Sigmoid colon (tissue), 7 donors: ENCODE data around the gene SATB2. TPM values are rescaled to one million over a fixed set of nuclear protein-coding genes. Genes with fewer than 3 reads are reported as not detected.

Source experiments
- DNase-seq: peaks from one replicate; pipeline ENCODE4 v3.0.0-alpha.2; 2019
- H3K27ac ChIP-seq, 4 donors: fragments of 200-600 bp; sonication (generic); one replicate each; pipeline ENCODE4 v1.5.1; 2016 to 2019; ENCODE audit warnings: mild to moderate bottlenecking in 1 of 4
- H3K27me3 ChIP-seq, 3 donors: fragments of 200-600 bp; sonication (generic); one replicate each; pipeline ENCODE4 v1.5.1; 2019; ENCODE audit warnings: mild to moderate bottlenecking in 1 of 3
- H3K36me3 ChIP-seq, 4 donors: fragments of 200-600 bp; sonication (generic); one replicate each; pipeline ENCODE4 v1.5.1; 2016 to 2019
- H3K4me1 ChIP-seq, 4 donors: fragments of 200-600 bp; sonication (generic); one replicate each; pipeline ENCODE4 v1.5.1; 2017 to 2019
- H3K4me3 ChIP-seq, 4 donors: fragments of 200-600 bp; sonication (generic); one replicate each; pipeline ENCODE4 v1.5.1; 2017 to 2019; ENCODE audit warnings: mild to moderate bottlenecking in 2 of 4, moderate library complexity in 1 of 4
- H3K9me3 ChIP-seq, 4 donors: fragments of 200-600 bp in 3 of 4; sonication (generic) in 3 of 4; one replicate each; pipeline versions ENCODE4 v1.5.1 to v1.6.1; 2013 to 2019
- EP300 ChIP-seq, 4 donors: sonication (generic); formaldehyde crosslinking; IDR thresholded peaks; one replicate each; pipeline ENCODE4 v1.6.1; 2017; ENCODE audit warnings: antibody characterized with exemption in 4 of 4
- POLR2A ChIP-seq, 2 donors: fragments of 450-650 bp; IDR thresholded peaks; one replicate each; pipeline ENCODE4 v1.6.1; 2016; ENCODE audit warnings: antibody characterized with exemption in 2 of 2, mild to moderate bottlenecking in 2 of 2, moderate library complexity in 2 of 2
- POLR2AphosphoS5 ChIP-seq, 4 donors: sonication (generic); formaldehyde crosslinking; IDR thresholded peaks; one replicate each; pipeline ENCODE4 v1.6.1; 2017; ENCODE audit warnings: antibody characterized with exemption in 4 of 4
- WGBS, 2 donors: extraction: QIAGEN DNeasy Blood & Tissue Kit; methylation state at CpG; one replicate each; pipeline ENCODE4 v1.1.7; 2013; 5-methylcytosine and 5-hydroxymethylcytosine counted together
- intact Hi-C: fragments of 100-400 bp; cut with DNase I; formaldehyde crosslinking; loops from one replicate; pipeline ENCODE4 v1.15.1; 2023
- polyA plus RNA-seq, 3 donors: library from polyadenylated mRNA; stranded (reverse); fragments of 200-250 nt; gene quantifications; one replicate each; pipeline ENCODE4 v1.2.3, GENCODE V29; 2013
- total RNA-seq, 4 donors: library from RNA; depleted of rRNA; stranded (reverse); fragments of >200 nt; gene quantifications; one replicate each; pipeline ENCODE4 v1.1.0, GENCODE V29; 2016
- TF ChIP-seq, protein P1 (sequence below), 4 experiments: fragments of 450-650 bp in 3 of 4; fragments of 200-600 bp in 1 of 4; IDR thresholded peaks; one replicate each; pipeline ENCODE4 v1.5.1; 2016 to 2019; ENCODE audit warnings: antibody characterized with exemption in 4 of 4, mild to moderate bottlenecking in 3 of 4, moderate library complexity in 2 of 4
- donor health status: healthy with polysubstance abuse.
- donor health status: Bipolar disorder and iron deficiency.
- donor health status: healthy.

Gene SATB2
- total and polyA plus RNA-seq, 7 donors: 0.95 to 43.7 (median 5.8) TPM

DNA sequence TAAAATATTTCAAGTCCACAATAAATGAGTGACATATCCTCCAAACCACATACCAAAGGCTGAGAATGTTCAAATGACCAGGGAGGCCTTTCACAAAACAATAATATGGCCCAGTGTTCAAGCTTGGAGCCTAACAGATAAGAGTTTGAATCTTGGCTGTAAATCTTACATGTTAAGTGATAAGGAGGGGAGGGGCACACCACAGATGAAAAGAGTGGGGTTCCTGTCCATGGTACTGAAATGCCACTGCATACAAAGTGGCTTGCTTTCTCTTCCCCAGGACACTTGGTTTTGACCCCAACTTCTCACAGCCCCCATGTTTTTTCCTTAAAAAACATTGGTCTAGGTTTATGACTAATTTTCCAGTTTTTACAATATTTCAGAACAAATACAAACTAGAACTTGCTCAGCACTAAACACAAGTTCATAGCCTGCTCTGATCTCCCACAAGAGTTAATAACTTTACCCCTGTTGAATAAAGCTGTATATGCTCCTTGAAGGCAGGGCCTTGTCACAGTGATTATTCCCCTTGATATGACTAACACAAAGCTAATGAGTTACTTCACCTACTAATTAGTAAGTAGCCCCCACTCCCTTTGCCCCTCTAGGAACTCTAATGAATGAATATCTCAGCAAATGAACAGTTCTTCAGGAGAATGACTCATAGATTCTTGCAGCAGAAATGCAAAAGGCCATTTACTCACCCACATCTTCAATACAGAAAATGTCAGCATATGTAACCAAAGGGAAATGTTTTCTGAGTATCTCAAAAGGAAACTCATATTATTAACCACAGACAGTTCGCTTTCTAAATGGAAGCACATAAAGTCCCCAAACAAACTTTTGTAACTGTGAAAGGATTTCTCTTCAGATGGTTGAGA is 142.2 kb downstream of the SATB2 start:
- Histone ChIP-seq H3K27ac (no peak overlapping the region), H3K36me3 (no peaks in the 10 kb centered on the region), H3K4me1 (no peaks in the 10 kb centered on the region), H3K27me3 (no peaks in the 10 kb centered on the region), H3K9me3 (no peaks in the 10 kb centered on the region), H3K4me3 (no peak overlapping the region)
- intact Hi-C loops: no loop called here
- 83 to 95% methylated on average over 1 of the region's 1 CpG for WGBS, 2 donors
- DNase-seq: no peak
- no peak for TF ChIP-seq POLR2AphosphoS5 (IDR thresholded peaks at IDR 0.05)
- TF ChIP-seq POLR2A (IDR thresholded peaks at IDR 0.05): no peak
- TF ChIP-seq, protein P1, sequence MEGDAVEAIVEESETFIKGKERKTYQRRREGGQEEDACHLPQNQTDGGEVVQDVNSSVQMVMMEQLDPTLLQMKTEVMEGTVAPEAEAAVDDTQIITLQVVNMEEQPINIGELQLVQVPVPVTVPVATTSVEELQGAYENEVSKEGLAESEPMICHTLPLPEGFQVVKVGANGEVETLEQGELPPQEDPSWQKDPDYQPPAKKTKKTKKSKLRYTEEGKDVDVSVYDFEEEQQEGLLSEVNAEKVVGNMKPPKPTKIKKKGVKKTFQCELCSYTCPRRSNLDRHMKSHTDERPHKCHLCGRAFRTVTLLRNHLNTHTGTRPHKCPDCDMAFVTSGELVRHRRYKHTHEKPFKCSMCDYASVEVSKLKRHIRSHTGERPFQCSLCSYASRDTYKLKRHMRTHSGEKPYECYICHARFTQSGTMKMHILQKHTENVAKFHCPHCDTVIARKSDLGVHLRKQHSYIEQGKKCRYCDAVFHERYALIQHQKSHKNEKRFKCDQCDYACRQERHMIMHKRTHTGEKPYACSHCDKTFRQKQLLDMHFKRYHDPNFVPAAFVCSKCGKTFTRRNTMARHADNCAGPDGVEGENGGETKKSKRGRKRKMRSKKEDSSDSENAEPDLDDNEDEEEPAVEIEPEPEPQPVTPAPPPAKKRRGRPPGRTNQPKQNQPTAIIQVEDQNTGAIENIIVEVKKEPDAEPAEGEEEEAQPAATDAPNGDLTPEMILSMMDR (IDR thresholded peaks at IDR 0.05): no peak
- no peak for TF ChIP-seq EP300 (IDR thresholded peaks at IDR 0.05)

DNA sequence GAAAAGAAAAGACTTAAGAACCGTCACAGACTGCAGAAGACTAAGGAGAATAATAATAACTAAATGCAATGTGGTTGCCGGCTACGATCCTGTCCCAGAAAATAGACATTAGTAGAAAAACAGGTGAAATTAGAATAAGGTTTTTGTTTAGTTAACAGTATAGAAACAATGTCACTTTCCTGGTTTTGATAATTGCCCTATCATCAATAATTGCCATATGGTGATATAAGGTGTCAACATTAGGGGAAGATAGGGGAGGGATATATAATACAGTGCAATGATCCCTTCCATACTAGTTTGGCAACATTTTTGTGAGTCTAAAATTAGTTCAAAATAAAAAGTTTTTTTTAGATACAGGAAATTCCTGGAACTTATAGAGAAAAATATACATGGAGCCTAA is 144.8 kb downstream of the SATB2 start:
- H3K4me3 ChIP-seq: no peak overlapping the region
- H3K27ac ChIP-seq: no peak overlapping the region
- H3K4me1 ChIP-seq: no peaks in the 10 kb centered on the region
- TF ChIP-seq POLR2AphosphoS5 (IDR thresholded peaks at IDR 0.05): no peak
- TF ChIP-seq, protein P1 (IDR thresholded peaks at IDR 0.05): no peak
- no peak for TF ChIP-seq POLR2A (IDR thresholded peaks at IDR 0.05)
- no peak for TF ChIP-seq EP300 (IDR thresholded peaks at IDR 0.05)
- intact Hi-C loops: no loop called here
- no peaks in the 10 kb centered on the region for H3K9me3 ChIP-seq
- no peaks in the 10 kb centered on the region for H3K27me3 ChIP-seq
- 95 to 97% methylated on average over 3 of the region's 3 CpGs for WGBS, 2 donors
- no peak for DNase-seq
- no peaks in the 10 kb centered on the region for H3K36me3 ChIP-seq

DNA sequence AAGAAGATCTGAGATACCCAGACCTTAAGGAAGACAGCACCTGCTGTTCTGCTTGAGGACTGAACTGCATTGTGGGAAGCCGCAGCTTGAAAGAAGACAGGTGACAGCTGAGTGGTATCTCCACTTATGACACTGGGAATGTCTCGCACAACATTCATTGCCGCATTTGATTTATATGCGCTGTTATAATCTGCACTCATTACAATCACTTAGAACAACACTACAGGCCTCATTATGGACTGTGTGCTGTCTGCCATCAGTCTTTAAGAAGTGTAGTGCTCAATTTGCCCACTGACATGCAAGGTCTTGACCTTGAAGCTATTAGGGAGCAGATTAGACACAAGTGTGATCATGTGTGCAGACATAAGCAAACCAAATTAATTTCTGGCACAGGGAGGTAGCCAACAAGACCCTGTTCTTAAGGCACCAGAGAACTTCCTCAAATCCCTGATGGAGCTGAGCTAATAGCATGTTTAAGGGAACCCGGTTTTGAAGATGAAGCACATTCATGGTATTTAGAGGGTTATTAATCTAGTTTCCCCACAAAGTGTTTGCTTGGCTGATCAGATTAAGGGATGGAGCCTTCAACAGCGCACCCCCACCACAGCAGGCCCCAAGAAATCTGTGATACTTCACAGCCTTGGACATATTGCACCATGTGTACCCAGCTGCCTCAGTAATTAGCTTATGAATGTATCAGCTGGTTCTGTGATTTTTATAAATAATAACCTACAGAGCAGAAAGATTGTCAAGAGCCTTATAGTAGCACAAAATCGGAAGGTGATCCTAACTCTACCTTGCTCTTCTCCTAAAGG is 146.8 kb downstream of the SATB2 start:
- Histone ChIP-seq H3K36me3 (no peaks in the 10 kb centered on the region), H3K27ac (no peak overlapping the region), H3K4me1 (no peaks in the 10 kb centered on the region), H3K4me3 (no peak overlapping the region), H3K27me3 (no peaks in the 10 kb centered on the region), H3K9me3 (no peaks in the 10 kb centered on the region)
- 89 to 92% methylated on average over 7 of the region's 7 CpGs for WGBS, 2 donors
- DNase-seq: no peak
- no peak for TF ChIP-seq POLR2A (IDR thresholded peaks at IDR 0.05)
- TF ChIP-seq, protein P1 (IDR thresholded peaks at IDR 0.05): no peak
- no peak for TF ChIP-seq POLR2AphosphoS5 (IDR thresholded peaks at IDR 0.05)
- TF ChIP-seq EP300 (IDR thresholded peaks at IDR 0.05): no peak
- intact Hi-C loops: no loop called here

DNA sequence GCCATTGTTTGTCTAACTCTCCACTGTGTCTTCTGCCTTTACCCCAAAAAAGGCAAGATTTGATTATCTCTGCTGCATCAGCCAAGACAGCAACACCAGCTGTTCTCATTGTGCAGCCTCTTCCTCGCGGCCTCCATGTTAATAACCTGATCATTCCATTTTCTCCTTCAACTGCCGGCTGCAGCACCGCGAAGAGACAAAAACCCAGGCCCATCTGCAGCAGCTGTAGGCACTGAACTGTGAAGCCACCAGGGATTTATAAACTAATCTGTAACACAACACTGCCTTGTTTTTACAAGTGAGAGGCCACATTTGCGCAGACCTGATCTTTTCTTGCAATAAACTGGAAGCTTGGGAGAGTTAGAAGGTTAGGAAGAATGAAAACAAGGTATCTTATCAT is 147.8 kb downstream of the SATB2 start:
- H3K9me3 ChIP-seq: no peaks in the 10 kb centered on the region
- H3K27me3 ChIP-seq: no peaks in the 10 kb centered on the region
- H3K27ac ChIP-seq: no peak overlapping the region
- no peaks in the 10 kb centered on the region for H3K36me3 ChIP-seq
- no peak for TF ChIP-seq POLR2A (IDR thresholded peaks at IDR 0.05)
- TF ChIP-seq, protein P1 (IDR thresholded peaks at IDR 0.05): no peak
- no peak for DNase-seq
- H3K4me1 ChIP-seq: no peaks in the 10 kb centered on the region
- 78 to 87% methylated on average over 6 of the region's 6 CpGs for WGBS, 2 donors
- H3K4me3 ChIP-seq: no peak overlapping the region
- intact Hi-C loops: no loop called here
